Measurements from ENCODE around the gene BCL2L12.

Gene BCL2L12

GRCh38 chr19:49665351-49666119, at the start of gene BCL2L12, which contains the start of gene IRF3:
BCL2L12 (plus strand) TSS chr19:49665933; CDS start chr19:49666693, 760 bp downstream.
IRF3 (minus strand) TSS chr19:49665857; CDS start chr19:49664838, 1,019 bp downstream.
- H3K36me3 ChIP-seq (ENCODE audit: control insufficient read depth in 2 of 2, insufficient read depth in 1 of 2, low read length in 2 of 2): peaks cover 17 to 56% of the 10 kb centered on the region in 2 experiments
- ChIA-PET CTCF (interaction anchor here (0.6 to 3.2 kb wide), 5 partner anchors 11 to 163 kb away, joined by 3 to 27 read pairs (median 4); partner anchors contain the start of gene PRMT1), POLR2A (interaction anchor here (0.6 to 4.9 kb wide), 10 partner anchors 10 to 214 kb away, joined by 5 to 85 read pairs (median 12); partner anchors contain the start of genes AP2A1, NOSIP, PIH1D1 and PRMT1)
- peak within 1 kb of the TSS; percentile 87 for H3K27ac ChIP-seq (ENCODE audit: extremely low read depth, low read depth, low read length)
- no peaks in the 10 kb centered on the region for H3K9me3 ChIP-seq (ENCODE audit: control insufficient read depth, insufficient read depth, low read depth, low read length)
- peaks cover 6% of the 10 kb centered on the region for H3K4me1 ChIP-seq (ENCODE audit: control insufficient read depth, insufficient read depth, low read length)
- peak within 1 kb of the TSS; percentile 48 for H3K4me3 ChIP-seq (ENCODE audit: low read depth, low read length)
- TF ChIP-seq ZNF211 (tag by site-specific recombination; IDR thresholded peaks at IDR 0.05; ENCODE audit: low read depth): no peak
- peak; percentile 93 for TF ChIP-seq ZNF692 (tag by site-specific recombination; IDR thresholded peaks at IDR 0.05)
- TF ChIP-seq ZNF629 (tag by site-specific recombination; IDR thresholded peaks at IDR 0.05): no peak; the same call in 1 of the 2 replicates
- TF ChIP-seq ZNF266 (tag by site-specific recombination; IDR thresholded peaks at IDR 0.05; ENCODE audit: low read depth): no peak
- peak; percentile 71; the same call in 1 of the 2 replicates for TF ChIP-seq ZFP37 (tag by site-specific recombination; IDR thresholded peaks at IDR 0.05)
- peak; percentile 26; the same call in 1 of the 2 replicates for TF ChIP-seq KLF8 (tag by site-specific recombination; IDR thresholded peaks at IDR 0.05)
- TF ChIP-seq SP3 (tag by site-specific recombination; IDR thresholded peaks at IDR 0.05): peak; percentile 61
- peak; percentile 80 for TF ChIP-seq ZBTB17 (tag by site-specific recombination; IDR thresholded peaks at IDR 0.05)
- peak; percentile 37; the same call in 1 of the 2 replicates for TF ChIP-seq SP7 (tag by site-specific recombination; IDR thresholded peaks at IDR 0.05)
- no peak for TF ChIP-seq ZNF596 (tag by site-specific recombination; IDR thresholded peaks at IDR 0.05)
- TF ChIP-seq ZNF239 (tag by site-specific recombination; IDR thresholded peaks at IDR 0.05): no peak
- no peak for TF ChIP-seq ZNF114 (tag by site-specific recombination; IDR thresholded peaks at IDR 0.05)
- TF ChIP-seq ZNF785 (tag by site-specific recombination; IDR thresholded peaks at IDR 0.05): no peak; the same call in 1 of the 2 replicates
- peak; percentile 72 for TF ChIP-seq ZFP69B (tag by site-specific recombination; IDR thresholded peaks at IDR 0.05)
- no peak for TF ChIP-seq ZNF658 (tag by site-specific recombination; IDR thresholded peaks at IDR 0.05)
- TF ChIP-seq HOXD13 (CRISPR knock-in tag; IDR thresholded peaks at IDR 0.05; ENCODE audit: borderline replicate concordance): no peak
- no peak for TF ChIP-seq ZNF133 (tag by site-specific recombination; IDR thresholded peaks at IDR 0.05)
- peak; percentile 69; the same call in 1 of the 2 replicates for TF ChIP-seq ZNF777 (tag by site-specific recombination; IDR thresholded peaks at IDR 0.05; ENCODE audit: borderline replicate concordance)
- TF ChIP-seq CTCF (tag by site-specific recombination; IDR thresholded peaks at IDR 0.05): peak; percentile 50; the same call in 1 of the 2 replicates
- no peak for TF ChIP-seq ZNF132 (tag by site-specific recombination; IDR thresholded peaks at IDR 0.05; ENCODE audit: borderline replicate concordance)
- no peak for TF ChIP-seq ZNF704 (tag by site-specific recombination; IDR thresholded peaks at IDR 0.05)
- no peak for TF ChIP-seq ZNF747 (tag by site-specific recombination; IDR thresholded peaks at IDR 0.05)
- TF ChIP-seq ZNF544 (tag by site-specific recombination; IDR thresholded peaks at IDR 0.05): no peak
- no peak for TF ChIP-seq HOXC10 (CRISPR knock-in tag; IDR thresholded peaks at IDR 0.05)
- no peak for TF ChIP-seq ZNF121 (tag by site-specific recombination; IDR thresholded peaks at IDR 0.05)
- no peak for TF ChIP-seq ZNF140 (tag by site-specific recombination; IDR thresholded peaks at IDR 0.05)
- no peak for TF ChIP-seq SCRT2 (tag by site-specific recombination; IDR thresholded peaks at IDR 0.05)
- TF ChIP-seq ZNF560 (tag by site-specific recombination; IDR thresholded peaks at IDR 0.05; ENCODE audit: borderline replicate concordance): no peak
- no peak for TF ChIP-seq ZNF837 (tag by site-specific recombination; IDR thresholded peaks at IDR 0.05)
- peak; percentile 60 for TF ChIP-seq ZEB2 (tag by site-specific recombination; IDR thresholded peaks at IDR 0.05)
- TF ChIP-seq REST (tag by site-specific recombination; IDR thresholded peaks at IDR 0.05): no peak
- TF ChIP-seq ZNF341 (tag by site-specific recombination; IDR thresholded peaks at IDR 0.05; ENCODE audit: low read depth): peak; percentile 94
